22Rv1 (cell line): Measurements from ENCODE around the gene YKT6.

Experiments
- CTCF ChIP-seq: fragments of 450-650 bp; IDR thresholded peaks from 2 replicates; pipeline ENCODE4 v1.5.1; 2017; ENCODE audit warnings: mild to moderate bottlenecking
- ZFX ChIP-seq: fragments of 450-650 bp; IDR thresholded peaks from 2 replicates; pipeline ENCODE4 v1.6.1; 2017; ENCODE audit warnings: antibody characterized with exemption, borderline replicate concordance

- TF ChIP-seq CTCF (no peak), ZFX (no peak)
These were observed 25.6 kb downstream of the YKT6 start for GRCh38 chr7:44226396-44226753.
